ENCODE measurements around the gene GRK3. TPM values are rescaled to one million over a fixed set of nuclear protein-coding genes. Genes with fewer than 3 reads are reported as not detected.
"Not testable (repeated sequence)": the region's sequence is repeated elsewhere in the genome, so short reads cannot be mapped to it uniquely, and the experiment has no call there.

Gene GRK3
- total and polyA plus RNA-seq, 2 of the 4 experiments (the other 2 are of a cell fraction), result 0.58 to 1.6 TPM

- no peaks in the 10 kb centered on the region for H3K4me1 ChIP-seq (ENCODE audit: control insufficient read depth, insufficient read depth, low read length)
- intact Hi-C loops (cut with micrococcal nuclease), result no loop called here
- DNase-seq (no peak), ATAC-seq (ENCODE audit: low read depth) (no peak)
- TF ChIP-seq NFE2L2 (IDR thresholded peaks at IDR 0.05; ENCODE audit: low read depth, low read length) (no peak), MAFK (IDR thresholded peaks at IDR 0.05; ENCODE audit: low read depth, low read length) (no peak), RAD21 (IDR thresholded peaks at IDR 0.05; ENCODE audit: low read length) (no peak), MAZ (IDR thresholded peaks at IDR 0.05; ENCODE audit: borderline replicate concordance, low read depth, low read length) (no peak)
- H4K5ac ChIP-seq (ENCODE audit: low read depth, low read length), result no peak overlapping the region
- no peak overlapping the region for H2AK9ac ChIP-seq (replicated peaks; ENCODE audit: low read depth, low read length, poor library complexity)
- no peak overlapping the region for H2BK20ac ChIP-seq (ENCODE audit: low read depth, low read length)
- dilution Hi-C loops (cut with HindIII; ENCODE audit: low sequenced_read_pairs, unreplicated experiment), result no loop called here
- H3K4me3 ChIP-seq (ENCODE audit: insufficient read depth, low read depth, low read length), result no peak overlapping the region
- WGBS, 2 experiments (ENCODE audit: extremely low coverage in 2 of 2, insufficient read length in 1 of 2), result no CpG with 5 or more reads among the region's 6 CpGs
- H3K9me1 ChIP-seq (ENCODE audit: insufficient read depth, low read length), result no peaks in the 10 kb centered on the region
- H3K9ac ChIP-seq (ENCODE audit: low read depth, low read length), result no peak overlapping the region
- no peaks in the 10 kb centered on the region for H4K20me1 ChIP-seq (ENCODE audit: insufficient read depth, low read length)
- in situ Hi-C loops (cut with MboI; ENCODE audit: low sequenced_read_pairs), result no loop called here
- no peak overlapping the region for H3K18ac ChIP-seq (ENCODE audit: low read depth, low read length)
- no peak overlapping the region for H2AFZ ChIP-seq (replicated peaks; ENCODE audit: low read length, poor library complexity)
- no peak overlapping the region for H2BK120ac ChIP-seq (ENCODE audit: low read depth, low read length)
- BruUV-seq (replicated peaks), result no TSS peak
- ChIA-PET CTCF (interaction anchor here (0.6 kb wide), 1 partner anchor 170 kb away, joined by 6 read pairs; no protein-coding TSS in a partner anchor), POLR2A (ENCODE audit: unreplicated experiment) (no interaction called here)
- no peak overlapping the region for H3K27ac ChIP-seq (ENCODE audit: insufficient read depth, low read length)
- no peak overlapping the region for H4K91ac ChIP-seq (ENCODE audit: insufficient read depth, low read depth, low read length)
- no peak overlapping the region for H4K8ac ChIP-seq (ENCODE audit: low read depth in 2 of 2, low read length in 2 of 2)
- H2AK5ac ChIP-seq (ENCODE audit: low read depth, low read length), result no peak overlapping the region
- no peaks in the 10 kb centered on the region for H3K36me3 ChIP-seq (ENCODE audit: control insufficient read depth, insufficient read depth, low read length)
- H3K4ac ChIP-seq (ENCODE audit: low read depth, low read length), result no peak overlapping the region
- no peak overlapping the region for H3K14ac ChIP-seq (replicated peaks; ENCODE audit: low read depth, low read length)
- H3K56ac ChIP-seq (ENCODE audit: extremely low read depth, insufficient read depth, low read length), result no peak overlapping the region
- no peak overlapping the region for H2BK5ac ChIP-seq (ENCODE audit: low read depth, low read length, poor library complexity, severe bottlenecking)
- H3K23ac ChIP-seq (ENCODE audit: low read depth, low read length), result no peak overlapping the region
- H2BK15ac ChIP-seq (ENCODE audit: low read depth, low read length), result no peak overlapping the region
- H3K9me3 ChIP-seq (ENCODE audit: control insufficient read depth, insufficient read depth, low read length), result no peaks in the 10 kb centered on the region
- H3K4me2 ChIP-seq (ENCODE audit: low read depth, low read length), result no peak overlapping the region
- H3K79me1 ChIP-seq (ENCODE audit: low read depth in 1 of 2, low read length in 2 of 2), result no peaks in the 10 kb centered on the region
- no peaks in the 10 kb centered on the region for H3K27me3 ChIP-seq (ENCODE audit: control insufficient read depth, insufficient read depth, low read length)
Measured at GRCh38 chr22:25602916-25603315, 38.4 kb downstream of the GRK3 start.

- not testable (repeated sequence) for H3K23ac ChIP-seq (ENCODE audit: low read depth, low read length)
Measured at GRCh38 chr22:25605146-25605545, 40.7 kb downstream of the GRK3 start.

More at GRCh38 chr22:25605146-25605545, 40.7 kb downstream of the GRK3 start:
- H3K9ac ChIP-seq (ENCODE audit: low read depth, low read length); H4K91ac ChIP-seq (ENCODE audit: insufficient read depth, low read depth, low read length); H4K5ac ChIP-seq (ENCODE audit: low read depth, low read length); in situ Hi-C loops (cut with MboI; ENCODE audit: low sequenced_read_pairs); H3K4me2 ChIP-seq (ENCODE audit: low read depth, low read length); H2BK20ac ChIP-seq (ENCODE audit: low read depth, low read length); H2BK5ac ChIP-seq (ENCODE audit: low read depth, low read length, poor library complexity, severe bottlenecking); H3K18ac ChIP-seq (ENCODE audit: low read depth, low read length); H3K79me1 ChIP-seq (ENCODE audit: low read depth in 1 of 2, low read length in 2 of 2); H2AK5ac ChIP-seq (ENCODE audit: low read depth, low read length); H3K27me3 ChIP-seq (ENCODE audit: control insufficient read depth, insufficient read depth, low read length); H4K8ac ChIP-seq (ENCODE audit: low read depth in 2 of 2, low read length in 2 of 2); H3K4ac ChIP-seq (ENCODE audit: low read depth, low read length); ATAC-seq (ENCODE audit: low read depth); H2BK15ac ChIP-seq (ENCODE audit: low read depth, low read length); BruUV-seq (replicated peaks); H3K36me3 ChIP-seq (ENCODE audit: control insufficient read depth, insufficient read depth, low read length); H4K20me1 ChIP-seq (ENCODE audit: insufficient read depth, low read length); dilution Hi-C loops (cut with HindIII; ENCODE audit: low sequenced_read_pairs, unreplicated experiment); H2AK9ac ChIP-seq (replicated peaks; ENCODE audit: low read depth, low read length, poor library complexity); CTCF ChIA-PET; DNase-seq; H3K9me3 ChIP-seq (ENCODE audit: control insufficient read depth, insufficient read depth, low read length); H3K4me1 ChIP-seq (ENCODE audit: control insufficient read depth, insufficient read depth, low read length); H2BK120ac ChIP-seq (ENCODE audit: low read depth, low read length); H3K4me3 ChIP-seq (ENCODE audit: insufficient read depth, low read depth, low read length); H2AFZ ChIP-seq (replicated peaks; ENCODE audit: low read length, poor library complexity); H3K56ac ChIP-seq (ENCODE audit: extremely low read depth, insufficient read depth, low read length); intact Hi-C loops (cut with micrococcal nuclease); H3K14ac ChIP-seq (replicated peaks; ENCODE audit: low read depth, low read length); H3K27ac ChIP-seq (ENCODE audit: insufficient read depth, low read length); H3K9me1 ChIP-seq (ENCODE audit: insufficient read depth, low read length): not testable (repeated sequence)
- POLR2A ChIA-PET (ENCODE audit: unreplicated experiment), result interaction anchor here (0.6 kb wide), 1 partner anchor 19 kb away, joined by 4 read pairs; no protein-coding TSS in a partner anchor
- 100% methylated on average over 1 of the region's 3 CpGs; no CpG with 5 or more reads in 1 of the 2 experiments for WGBS, 2 experiments (ENCODE audit: extremely low coverage in 2 of 2, insufficient read length in 1 of 2)

Measured in IMR-90 (cell line).